ENCODE measurements around the gene HMX3. TPM values are rescaled to one million over a fixed set of nuclear protein-coding genes. Genes with fewer than 3 reads are reported as not detected.
A peak's percentile ranks its signal among the peaks of the same experiment; 100 is the strongest.

HMX3 gene
- total and polyA plus RNA-seq, 2 of the 8 experiments (the other 6 are each of a cell fraction or from before 2014, with no cell fraction given): 0.05 TPM; not detected in 1

- Histone ChIP-seq H3K4me1 (replicated peaks in 1 of 4; ENCODE audit: control insufficient read depth in 3 of 4, insufficient read depth in 4 of 4, low read length in 3 of 4) (peaks cover 0 to 4% (median 2%) of the 10 kb centered on the region in 4 experiments; a peak in 3 of 7 replicates), H2BK15ac (ENCODE audit: low read length) (no peak overlapping the region), H2AFZ (ENCODE audit: low read length) (no peak overlapping the region), H2BK120ac (replicated peaks; ENCODE audit: low read depth, low read length) (no peak overlapping the region), H2AK5ac (ENCODE audit: low read depth, low read length) (no peak overlapping the region), H3K27ac (ENCODE audit: low read depth, low read length) (no peak overlapping the region), H3K14ac (ENCODE audit: insufficient read length) (no peak overlapping the region), H3K56ac (replicated peaks; ENCODE audit: insufficient read length, low read depth, low read length) (no peak overlapping the region), H4K8ac (ENCODE audit: extremely low read depth, insufficient read depth, low read length) (no peak overlapping the region), H2BK5ac (ENCODE audit: low read depth, low read length) (no peak overlapping the region), H2BK12ac (ENCODE audit: low read depth, low read length) (peak overlapping the region; percentile 29; the same call in 1 of the 2 replicates), H3K27me3 (replicated peaks in 1 of 4; ENCODE audit: control insufficient read depth in 3 of 4, extremely low read depth in 1 of 4, insufficient read depth in 3 of 4, low read length in 3 of 4) (no peaks in the 10 kb centered on the region), H4K91ac (replicated peaks; ENCODE audit: insufficient read length, low read length) (no peak overlapping the region), H3K36me3 (ENCODE audit: control insufficient read depth in 2 of 4, insufficient read depth in 4 of 4, low read length in 3 of 4) (no peaks in the 10 kb centered on the region), H3K23me2 (ENCODE audit: low read depth, low read length) (no peaks in the 10 kb centered on the region), H2BK20ac (ENCODE audit: low read length) (no peak overlapping the region), H3K18ac (ENCODE audit: extremely low read depth, low read length) (no peak overlapping the region), H3K79me2 (ENCODE audit: control insufficient read depth in 1 of 2, insufficient read depth in 2 of 2, low read length in 2 of 2) (no peaks in the 10 kb centered on the region), H4K5ac (ENCODE audit: insufficient read length, low read depth, low read length) (no peak overlapping the region), H3K4me2 (ENCODE audit: insufficient read depth in 1 of 2, low read depth in 2 of 2, low read length in 2 of 2) (no peak overlapping the region), H3K23ac (ENCODE audit: insufficient read length) (no peak overlapping the region), H3K79me1 (ENCODE audit: low read depth, low read length) (no peaks in the 10 kb centered on the region), H3K9me3 (ENCODE audit: insufficient read depth in 2 of 2, low read depth in 1 of 2, low read length in 1 of 2) (no peaks in the 10 kb centered on the region), H3K9ac (replicated peaks in 1 of 4; ENCODE audit: extremely low read depth in 1 of 4, low read depth in 3 of 4, low read length in 3 of 4) (no peak overlapping the region), H3K4me3 (ENCODE audit: extremely low read depth in 1 of 4, insufficient read depth in 2 of 4, low read depth in 3 of 4, low read length in 4 of 4) (no peak overlapping the region), H3K4ac (replicated peaks; ENCODE audit: insufficient read length, low read depth, low read length) (no peak overlapping the region), H4K20me1 (replicated peaks in 1 of 2; ENCODE audit: control insufficient read depth in 1 of 2, insufficient read depth in 2 of 2, low read length in 2 of 2) (no peaks in the 10 kb centered on the region)
- FAIRE-seq: no peak
- WGBS, 2 experiments (ENCODE audit: extremely low coverage in 1 of 2, insufficient coverage in 1 of 2, insufficient read length in 1 of 2, insufficient replicate concordance in 2 of 2, low coverage in 1 of 2, low lambda C conversion rate in 2 of 2, missing lambda C conversion rate in 1 of 2): 87% methylated on average over 7 of the region's 7 CpGs; no CpG with 5 or more reads in 1 of the 2 experiments
- no peak for DNase-seq (ENCODE audit: low read depth in 1 of 2, low spot score in 2 of 2)
- POLR2A ChIA-PET (ENCODE audit: partially characterized antibody): no interaction called here
- TF ChIP-seq HDAC6 (IDR thresholded peaks at IDR 0.05; ENCODE audit: low read depth, low read length) (no peak), RNF2 (IDR thresholded peaks at IDR 0.05; ENCODE audit: borderline replicate concordance, low read depth, low read length, missing control alignments, poor library complexity, severe bottlenecking) (no peak), CTBP2 (IDR thresholded peaks at IDR 0.05; ENCODE audit: borderline replicate concordance, insufficient read depth, insufficient read length, low read length) (no peak)
- CTCF ChIA-PET (ENCODE audit: partially characterized antibody): interaction anchor here (1.4 kb wide), 1 partner anchor 32 kb away, joined by 4 read pairs; no protein-coding TSS in a partner anchor
Measured at GRCh38 chr10:123100030-123100762, 35.6 kb upstream of the HMX3 start.
